BJ (cell line): ENCODE data around the gene GPR37L1. TPM values are rescaled to one million over a fixed set of nuclear protein-coding genes. Genes with fewer than 3 reads are reported as not detected.

ENCODE experiments used
- CTCF ChIA-PET: fragments of 350-600 bp; formaldehyde crosslinking; extraction: SDS; loops from one replicate; lab custom pipeline; 2021; ENCODE audit warnings: antibody characterized with exemption, inconsistent platforms; lab: Yijun Ruan, JAX
- POLR2A ChIA-PET: fragments of 300-600 bp; sonication (Branson Sonifier 250); formaldehyde crosslinking; extraction: SDS; loops from one replicate; lab custom pipeline; 2021; ENCODE audit warnings: antibody characterized with exemption; lab: Charles Lee
- DNase-seq: peaks from one replicate; pipeline ENCODE4 v3.0.0-alpha.2; 2011; ENCODE audit warnings: low read depth
- H3K27me3 ChIP-seq: 2 replicates; pipeline ENCODE4 v1.6.0; 2011; ENCODE audit warnings: low read length; ENCODE audit not compliant: control insufficient read depth, insufficient read depth
- H3K36me3 ChIP-seq: 2 replicates; pipeline ENCODE4 v1.5.1; 2011; ENCODE audit warnings: low read length; ENCODE audit not compliant: control insufficient read depth, insufficient read depth
- H3K4me3 ChIP-seq: 2 replicates; pipeline ENCODE4 v1.5.1; 2011; ENCODE audit warnings: low read depth, mild to moderate bottlenecking, control low read depth, low read length
- polyA plus RNA-seq: library from polyadenylated mRNA; depleted of rRNA; stranded (reverse); fragments of >200 nt; gene quantifications from 2 replicates; pipeline ENCODE4 v1.2.3, GENCODE V29; 2011
- TF ChIP-seq, protein P1 (sequence below): IDR thresholded peaks from 2 replicates; pipeline ENCODE4 v1.5.1; 2011; ENCODE audit warnings: low read depth, mild to moderate bottlenecking, control low read depth, inconsistent platforms, low read length, moderate library complexity; ENCODE audit not compliant: insufficient read depth

The GPR37L1 gene
- polyA plus RNA-seq, 1 experiment = not detected

DNA sequence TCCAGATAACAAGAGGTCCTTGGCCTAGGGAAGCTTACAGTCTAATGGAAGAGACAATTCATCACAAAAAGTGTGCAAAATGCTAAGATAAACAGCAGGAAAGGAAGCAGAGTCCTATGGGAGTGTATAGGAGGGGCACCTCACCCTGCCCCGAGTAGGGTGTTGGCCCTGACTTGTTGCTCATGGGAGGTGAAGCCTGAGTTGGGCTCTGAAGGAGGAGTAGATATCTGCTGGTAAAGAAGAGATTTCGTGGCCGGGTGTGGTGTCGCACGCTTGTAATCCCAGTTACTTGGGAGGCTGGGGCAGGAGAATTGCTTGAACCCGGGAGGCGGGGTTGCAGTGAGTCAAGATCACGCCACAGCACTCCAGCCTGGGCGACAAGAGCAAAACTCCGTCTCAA lies 18.6 kb upstream of the GPR37L1 start:
- CTCF ChIA-PET = interaction anchor here (1.2 kb wide), 1 partner anchor 96 kb away, joined by 3 read pairs; no protein-coding TSS in a partner anchor
- DNase-seq = no peak
- Histone ChIP-seq H3K27me3 (no peaks in the 10 kb centered on the region), H3K36me3 (no peaks in the 10 kb centered on the region), H3K4me3 (no peak overlapping the region)
- POLR2A ChIA-PET = no interaction called here
- TF ChIP-seq, protein P1, sequence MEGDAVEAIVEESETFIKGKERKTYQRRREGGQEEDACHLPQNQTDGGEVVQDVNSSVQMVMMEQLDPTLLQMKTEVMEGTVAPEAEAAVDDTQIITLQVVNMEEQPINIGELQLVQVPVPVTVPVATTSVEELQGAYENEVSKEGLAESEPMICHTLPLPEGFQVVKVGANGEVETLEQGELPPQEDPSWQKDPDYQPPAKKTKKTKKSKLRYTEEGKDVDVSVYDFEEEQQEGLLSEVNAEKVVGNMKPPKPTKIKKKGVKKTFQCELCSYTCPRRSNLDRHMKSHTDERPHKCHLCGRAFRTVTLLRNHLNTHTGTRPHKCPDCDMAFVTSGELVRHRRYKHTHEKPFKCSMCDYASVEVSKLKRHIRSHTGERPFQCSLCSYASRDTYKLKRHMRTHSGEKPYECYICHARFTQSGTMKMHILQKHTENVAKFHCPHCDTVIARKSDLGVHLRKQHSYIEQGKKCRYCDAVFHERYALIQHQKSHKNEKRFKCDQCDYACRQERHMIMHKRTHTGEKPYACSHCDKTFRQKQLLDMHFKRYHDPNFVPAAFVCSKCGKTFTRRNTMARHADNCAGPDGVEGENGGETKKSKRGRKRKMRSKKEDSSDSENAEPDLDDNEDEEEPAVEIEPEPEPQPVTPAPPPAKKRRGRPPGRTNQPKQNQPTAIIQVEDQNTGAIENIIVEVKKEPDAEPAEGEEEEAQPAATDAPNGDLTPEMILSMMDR = no peak

DNA sequence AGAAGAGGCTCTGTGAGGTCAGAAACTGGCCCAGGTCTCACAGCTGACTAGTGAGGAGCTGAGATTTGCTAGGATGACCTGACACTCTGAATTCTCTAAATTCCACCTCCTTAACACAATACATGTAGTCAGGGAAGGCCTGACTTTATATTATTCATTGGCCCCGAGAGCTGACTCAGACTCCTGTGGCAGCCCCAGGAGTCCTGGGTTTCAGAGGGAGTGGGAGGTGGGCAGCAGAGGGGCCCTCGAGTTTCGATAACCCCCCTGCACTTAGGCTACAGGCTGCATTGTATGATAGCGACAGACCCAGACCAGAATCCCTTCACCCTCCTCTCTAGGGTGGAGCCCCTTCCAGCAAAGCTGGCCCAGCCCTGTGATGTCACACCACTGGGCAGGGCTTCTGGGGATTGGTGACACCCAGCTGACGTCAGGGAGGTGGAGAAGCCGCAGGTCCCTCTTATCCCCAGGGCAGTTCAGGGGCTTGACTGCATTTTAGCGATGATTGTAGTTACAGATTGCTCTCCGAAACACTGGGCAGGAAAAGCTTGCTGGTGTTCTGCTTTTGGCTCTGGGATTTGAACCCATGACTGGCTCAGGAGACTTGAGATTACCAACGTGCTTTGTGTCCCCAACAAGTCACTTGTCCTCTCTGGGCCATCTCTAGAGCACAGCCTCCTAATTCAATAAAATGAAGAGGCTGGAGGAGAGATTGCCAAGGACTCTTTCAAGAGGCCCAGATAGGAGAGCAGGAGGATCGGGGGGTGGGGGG lies 17.0 kb upstream of the GPR37L1 start:
- ChIA-PET CTCF (interaction anchor here (0.7 to 4.3 kb wide), 5 partner anchors 12 to 106 kb away, joined by 3 to 36 read pairs (median 7); partner anchors contain the start of gene GPR37L1), POLR2A (interaction anchor here (0.6 kb wide), 1 partner anchor 240 kb away, joined by 8 read pairs; no protein-coding TSS in a partner anchor)
- no peak overlapping the region for H3K4me3 ChIP-seq
- DNase-seq = no peak
- H3K36me3 ChIP-seq = no peaks in the 10 kb centered on the region
- H3K27me3 ChIP-seq = no peaks in the 10 kb centered on the region
- TF ChIP-seq, protein P1 = no peak

DNA sequence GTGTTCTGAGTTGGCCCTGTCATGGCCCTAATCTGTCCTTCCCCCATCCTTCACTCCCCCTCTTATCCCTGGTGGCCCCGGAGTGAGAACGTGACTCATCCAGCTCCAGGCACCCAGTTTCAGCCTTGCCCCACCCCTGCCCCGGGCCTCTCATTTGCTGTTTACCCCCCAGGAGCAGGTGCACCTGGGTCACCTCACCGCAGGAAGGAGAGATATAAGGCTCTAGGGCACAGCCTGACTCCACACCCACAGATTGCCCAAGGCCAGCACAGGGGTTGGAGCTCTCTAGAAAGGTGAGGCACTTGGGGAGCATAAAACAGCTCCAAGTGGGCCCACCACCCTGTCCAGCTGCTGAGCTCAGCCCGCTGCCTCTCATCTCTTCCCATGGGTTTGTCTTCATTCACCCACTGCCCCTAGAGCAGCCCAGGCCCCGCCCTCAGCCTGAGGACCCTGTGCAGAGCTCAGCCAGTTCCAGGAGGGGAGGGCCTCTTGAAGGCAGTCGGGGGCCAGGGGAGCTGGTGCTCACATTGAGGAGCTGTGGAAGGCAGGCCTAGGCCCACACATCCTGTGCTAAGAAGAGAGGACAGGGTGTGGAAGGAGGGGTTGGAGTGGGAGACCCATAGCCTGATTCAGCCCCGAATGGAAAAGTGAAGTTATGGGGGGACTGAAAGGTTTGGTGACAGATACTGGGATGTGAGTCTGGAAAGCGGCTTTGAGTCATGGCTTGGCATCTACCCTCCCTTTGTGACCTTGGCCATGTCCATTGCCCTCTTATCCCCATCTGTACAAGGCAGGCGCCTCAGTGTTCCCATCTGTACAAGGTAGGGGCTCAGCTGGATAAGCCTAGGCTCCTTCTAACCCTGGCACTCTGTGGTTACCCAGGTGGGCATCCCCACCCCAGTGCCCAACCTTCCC lies 16.1 kb upstream of the GPR37L1 start:
- H3K27me3 ChIP-seq = no peaks in the 10 kb centered on the region
- H3K4me3 ChIP-seq = no peak overlapping the region
- no peaks in the 10 kb centered on the region for H3K36me3 ChIP-seq
- CTCF ChIA-PET = interaction anchor here (0.7 to 4.3 kb wide), 6 partner anchors 11 to 107 kb away, joined by 3 to 36 read pairs (median 6); partner anchors contain the start of genes ELF3 and GPR37L1
- TF ChIP-seq, protein P1 = no peak
- DNase-seq = no peak
- POLR2A ChIA-PET = interaction anchor here (0.6 kb wide), 1 partner anchor 241 kb away, joined by 8 read pairs; no protein-coding TSS in a partner anchor

DNA sequence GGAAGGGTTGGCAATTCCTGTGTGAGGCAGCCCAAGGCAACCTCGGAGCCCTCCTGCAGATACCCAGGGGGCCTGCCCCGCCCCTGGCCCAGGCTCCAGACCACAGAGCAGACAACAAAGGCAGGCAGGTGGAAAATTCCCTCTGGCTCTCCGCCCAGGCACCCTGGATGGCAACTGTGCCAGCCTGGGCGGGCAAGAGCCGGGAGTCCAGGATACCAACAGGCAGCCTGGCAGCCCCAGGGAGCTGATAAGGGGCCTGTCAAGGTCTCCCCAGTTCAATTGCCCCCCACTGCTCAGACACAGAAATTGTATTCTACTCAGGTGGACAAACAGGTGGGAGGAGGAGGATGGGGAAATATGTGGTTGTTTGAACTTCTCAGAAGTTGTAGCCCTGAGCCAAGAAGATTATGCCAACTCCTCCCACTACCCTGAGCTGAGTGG lies 15.4 kb upstream of the GPR37L1 start:
- ChIA-PET POLR2A (no interaction called here), CTCF (interaction anchor here (1.0 to 4.3 kb wide), 6 partner anchors 11 to 108 kb away, joined by 4 to 36 read pairs (median 6); partner anchors contain the start of genes ELF3 and GPR37L1)
- no peak for DNase-seq
- H3K4me3 ChIP-seq = no peak overlapping the region
- no peaks in the 10 kb centered on the region for H3K27me3 ChIP-seq
- TF ChIP-seq, protein P1 = no peak
- no peaks in the 10 kb centered on the region for H3K36me3 ChIP-seq
